GM18519 (cell line): Measurements from ENCODE around the gene PSMA7.

Source experiments
- ATAC-seq: cut with Tn5 transposase; IDR thresholded peaks from one replicate; pipeline ENCODE4 v1.9.1; 2021; ENCODE audit warnings: mild to moderate bottlenecking, moderate library complexity; ENCODE audit not compliant: unreplicated experiment, low FRiP score

The PSMA7 gene

DNA sequence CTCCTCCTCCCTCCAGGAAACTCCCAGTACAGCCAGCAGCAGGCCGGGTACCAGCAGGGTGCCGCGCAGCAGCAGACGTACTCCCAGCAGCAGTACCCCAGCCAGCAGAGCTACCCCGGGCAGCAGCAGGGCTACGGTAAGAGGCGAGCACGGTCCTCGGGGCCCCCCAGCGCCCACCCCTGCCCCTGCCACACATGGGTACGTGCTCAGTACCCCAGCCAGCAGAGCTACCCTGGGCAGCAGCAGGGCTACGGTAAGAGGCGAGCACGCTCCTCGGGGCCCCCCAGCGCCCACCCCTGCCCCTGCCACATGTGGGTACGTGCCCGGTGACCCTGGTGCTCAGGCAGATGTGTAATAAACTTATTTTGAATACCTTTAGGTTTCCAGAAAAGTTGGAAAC lies 29.5 kb upstream of the PSMA7 start:
- ATAC-seq = no peak

DNA sequence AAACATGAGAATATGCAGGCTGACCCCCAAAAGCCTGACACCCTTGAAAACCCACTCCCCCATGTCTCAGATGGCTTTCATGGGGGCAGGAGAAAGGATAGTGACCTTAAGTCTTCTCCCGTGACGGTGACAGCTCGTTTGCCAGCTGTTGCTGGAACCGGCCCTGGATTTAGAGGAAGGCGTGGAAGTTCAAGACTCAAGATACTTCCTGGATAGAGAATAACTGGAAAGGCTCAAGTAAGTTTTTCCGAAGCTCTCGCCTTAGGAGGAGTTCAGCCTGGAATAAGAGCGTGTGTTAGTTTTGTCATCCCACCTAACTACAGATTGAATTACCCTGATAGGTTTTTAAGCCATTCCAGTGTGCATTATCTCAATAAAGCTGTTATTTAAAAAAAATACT lies 28.1 kb upstream of the PSMA7 start:
- ATAC-seq = no peak

GRCh38 chr20:62170536-62170935 lies 27.3 kb upstream of the PSMA7 start:
- ATAC-seq = no peak

DNA sequence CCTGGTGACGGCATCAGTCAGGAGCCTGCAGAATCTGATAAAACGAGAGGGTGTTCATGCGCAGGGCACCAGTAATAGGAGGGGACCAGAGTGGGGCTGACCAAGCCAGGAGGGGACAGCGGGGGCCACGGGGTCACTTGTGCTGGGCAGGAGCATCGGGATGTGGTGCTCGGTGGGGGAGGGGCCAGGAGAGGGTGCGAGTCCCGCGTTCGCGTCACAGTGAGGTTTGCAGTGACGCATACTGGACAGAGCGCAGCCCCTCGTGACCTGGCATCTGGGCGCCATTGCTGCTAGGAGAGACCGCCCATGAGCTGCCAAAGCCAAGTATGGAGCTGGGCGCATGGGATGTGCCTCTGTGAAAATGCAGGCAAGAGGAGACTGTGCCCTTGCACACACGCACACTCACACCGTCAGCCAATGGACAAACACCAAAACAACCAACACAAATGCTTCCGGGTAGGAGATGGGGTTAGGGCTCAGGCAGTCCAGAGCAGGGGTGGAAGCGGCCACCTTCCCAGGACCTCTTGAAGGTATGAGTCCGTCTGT lies 25.8 kb upstream of the PSMA7 start:
- no peak for ATAC-seq

GRCh38 chr20:62168061-62168460 lies 24.9 kb upstream of the PSMA7 start:
- ATAC-seq = no peak

GRCh38 chr20:62167474-62167873 lies 24.3 kb upstream of the PSMA7 start:
- no peak for ATAC-seq

DNA sequence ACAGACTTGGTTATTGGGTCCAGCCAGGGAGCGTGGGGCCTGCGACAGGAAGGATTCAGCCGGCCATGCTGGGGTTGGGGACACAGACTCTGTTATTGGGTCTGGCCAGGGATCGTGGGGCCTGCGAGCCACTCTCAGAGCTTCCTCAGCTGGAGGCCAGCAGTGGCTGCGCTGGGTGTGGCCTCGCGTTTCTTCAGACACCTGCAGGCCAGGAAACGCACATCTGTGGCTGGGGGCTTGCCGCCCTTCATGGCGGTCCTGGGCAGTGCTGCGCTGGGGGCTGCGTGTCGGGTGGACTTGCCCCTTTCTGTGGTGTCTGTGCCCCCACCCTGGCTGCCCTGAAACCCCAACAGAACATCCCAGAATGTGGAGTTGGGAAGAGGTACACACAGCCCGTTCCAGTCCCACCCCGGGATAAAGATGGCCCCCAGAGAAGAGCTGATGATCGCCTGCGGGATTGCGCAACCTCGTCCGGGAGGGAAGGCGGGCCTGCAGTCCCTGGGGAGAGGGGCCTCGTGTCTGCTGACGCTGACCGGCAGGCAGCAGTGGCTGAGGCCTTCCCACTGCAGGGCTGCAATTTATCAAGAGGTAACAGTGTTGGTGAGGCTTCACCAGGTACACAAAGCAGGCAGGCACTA lies 22.7 kb upstream of the PSMA7 start:
- no peak for ATAC-seq

GRCh38 chr20:62164879-62165761 lies 21.9 kb upstream of the PSMA7 start:
- ATAC-seq = no peak

GRCh38 chr20:62163986-62164762 lies 21.0 kb upstream of the PSMA7 start:
- no peak for ATAC-seq

DNA sequence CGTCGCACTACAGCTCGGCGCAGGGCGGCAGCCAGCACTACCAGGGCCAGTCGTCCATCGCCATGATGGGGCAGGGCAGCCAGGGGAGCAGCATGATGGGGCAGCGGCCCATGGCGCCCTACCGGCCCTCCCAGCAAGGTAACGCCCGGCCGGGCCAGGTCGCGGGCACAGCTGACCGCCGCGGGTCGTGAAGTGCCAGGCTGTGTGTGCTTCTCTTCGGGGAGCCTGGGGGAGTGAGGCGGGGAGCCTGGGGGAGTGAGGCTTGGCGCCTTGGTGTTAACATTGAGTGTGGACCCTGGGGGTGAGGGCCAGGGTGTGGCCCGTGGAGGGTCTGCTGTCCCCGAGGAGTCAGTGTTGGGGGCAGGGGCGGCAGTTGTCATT lies 20.3 kb upstream of the PSMA7 start:
- ATAC-seq = no peak

- ATAC-seq = no peak
Observed at GRCh38 chr20:62162765-62163484, 19.7 kb upstream of the PSMA7 start.

- ATAC-seq = no peak
Observed at GRCh38 chr20:62161347-62161746, 18.2 kb upstream of the PSMA7 start.

DNA sequence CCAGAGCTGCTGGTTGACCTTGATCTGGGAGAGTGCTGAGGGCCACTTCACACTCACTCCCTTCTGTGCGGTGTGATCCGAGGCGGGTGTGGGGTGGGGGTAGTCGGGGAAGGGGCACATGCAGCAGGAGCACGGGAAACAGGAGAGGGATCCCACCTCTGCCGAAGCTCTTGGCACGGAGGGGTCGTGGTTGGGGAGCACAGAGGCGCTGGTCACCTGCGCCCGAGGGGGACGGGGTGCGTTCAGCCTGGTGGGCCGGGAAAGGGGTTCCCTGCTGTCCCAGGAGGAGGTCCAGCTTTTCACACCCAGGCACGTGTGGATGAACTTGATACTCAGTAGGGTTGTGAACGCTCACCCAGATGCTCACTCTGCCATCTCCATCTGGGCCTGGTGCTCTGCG lies 17.7 kb upstream of the PSMA7 start:
- ATAC-seq = no peak

DNA sequence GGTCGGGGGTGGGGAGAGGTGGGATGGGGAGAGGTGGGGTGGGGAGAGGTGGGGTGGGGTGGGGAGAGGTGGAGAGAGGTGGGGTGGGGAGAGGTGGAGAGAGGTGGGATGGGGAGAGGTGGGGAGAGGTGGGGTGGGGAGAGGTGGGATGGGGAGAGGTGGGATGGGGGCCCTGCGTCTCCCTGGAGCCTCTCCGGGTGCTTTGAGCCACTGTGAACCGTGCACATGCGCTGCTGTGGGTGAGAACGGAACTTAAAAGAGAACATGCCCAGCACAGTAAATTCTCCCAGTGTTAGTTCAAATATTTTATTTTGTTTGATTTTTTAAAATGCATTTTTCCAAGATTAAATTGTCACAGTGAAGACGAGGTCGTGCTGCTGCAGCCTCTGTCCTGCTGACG lies 17.1 kb upstream of the PSMA7 start:
- no peak for ATAC-seq

- ATAC-seq = no peak
Observed at GRCh38 chr20:62159839-62160238, 16.6 kb upstream of the PSMA7 start.

GRCh38 chr20:62159052-62159451 lies 15.9 kb upstream of the PSMA7 start:
- ATAC-seq = no peak

- no peak for ATAC-seq
Observed at GRCh38 chr20:62158541-62158940, 15.3 kb upstream of the PSMA7 start.

- no peak for ATAC-seq
Observed at GRCh38 chr20:62158088-62158400, 14.8 kb upstream of the PSMA7 start.

DNA sequence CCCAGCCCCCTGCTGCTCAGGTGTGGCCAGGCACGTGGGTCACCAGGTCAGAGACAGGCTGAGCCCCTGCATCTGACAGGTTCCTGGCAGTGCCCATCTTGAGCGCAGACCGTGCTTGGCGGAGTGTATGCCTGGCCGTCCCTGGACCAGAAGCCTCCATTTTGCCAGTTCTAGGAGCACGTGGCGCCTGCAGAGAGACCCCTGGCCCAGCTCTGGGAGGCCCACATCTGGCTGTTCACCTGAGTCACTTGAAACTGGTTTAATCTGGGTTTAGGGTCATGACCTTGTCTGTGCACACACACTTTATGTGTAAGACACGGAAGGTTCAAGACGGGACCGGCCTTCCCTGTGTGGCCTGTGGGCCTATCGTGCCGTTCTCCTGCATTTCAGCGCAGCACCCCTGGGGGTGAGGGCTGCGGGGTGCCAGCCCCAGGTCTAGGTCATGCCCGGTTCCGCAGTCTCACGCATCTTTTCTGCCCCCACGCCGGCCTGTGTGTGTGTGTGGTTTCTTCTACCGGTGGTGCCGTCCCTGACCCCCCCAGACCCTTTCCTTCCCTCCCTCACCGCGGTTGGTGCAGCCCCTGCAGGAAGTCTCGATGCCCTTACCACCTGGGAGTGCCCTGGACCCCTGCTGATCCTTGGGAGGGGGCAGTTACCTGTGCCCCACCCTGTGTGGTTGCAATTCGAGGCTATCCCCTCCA lies 14.3 kb upstream of the PSMA7 start:
- no peak for ATAC-seq
